ENCODE data around the gene IGSF22. TPM values are rescaled to one million over a fixed set of nuclear protein-coding genes. Genes with fewer than 3 reads are reported as not detected.
A peak's percentile ranks its signal among the peaks of the same experiment; 100 is the strongest.

IGSF22 gene
- polyA plus RNA-seq, 1 donor from 2014 or later = 0.68 TPM

DNA sequence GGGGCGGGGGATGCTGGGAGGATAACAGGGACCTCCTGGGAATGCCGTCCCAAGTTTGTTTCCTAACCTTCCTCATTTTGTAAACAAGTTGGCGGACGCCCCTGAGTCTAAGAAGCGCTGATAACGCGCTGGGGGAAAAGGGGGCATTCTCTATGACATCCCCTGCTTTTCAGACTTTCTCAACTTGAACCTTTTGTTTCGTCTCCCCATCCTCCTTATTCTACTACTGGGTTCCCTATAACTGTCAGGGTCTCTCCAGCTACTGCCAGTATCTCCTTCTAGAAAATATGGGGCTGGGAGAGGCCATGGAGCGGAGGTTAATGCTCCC is 26.8 kb downstream of the IGSF22 start:
- peak overlapping the region; percentile 87 for H3K9ac ChIP-seq (ENCODE audit: low read length)
- no peaks in the 10 kb centered on the region for H3K9me2 ChIP-seq (ENCODE audit: insufficient read depth, low read length)
- H3K27me3 ChIP-seq (ENCODE audit: insufficient read depth, low read depth, low read length) = no peaks in the 10 kb centered on the region
- H3K4me2 ChIP-seq (ENCODE audit: low read length) = peak overlapping the region; percentile 58
- no peaks in the 10 kb centered on the region for H4K20me1 ChIP-seq (ENCODE audit: insufficient read depth)
- peak overlapping the region; percentile 85 for H3K4me3 ChIP-seq (ENCODE audit: low read length)
- H3K27ac ChIP-seq (ENCODE audit: low read length) = no peak overlapping the region
- no peaks in the 10 kb centered on the region for H3K79me2 ChIP-seq (replicated peaks; ENCODE audit: insufficient read depth, low read length)
- H2AFZ ChIP-seq (ENCODE audit: low read depth, low read length) = peak overlapping the region; percentile 56
- H3K36me3 ChIP-seq (ENCODE audit: insufficient read depth, low read length) = no peaks in the 10 kb centered on the region
- no peaks in the 10 kb centered on the region for H3F3A ChIP-seq (ENCODE audit: insufficient read depth, low read length, poor library complexity, severe bottlenecking)
- TF ChIP-seq TAF1 (IDR thresholded peaks at IDR 0.05; ENCODE audit: low read depth) (no peak), RAD21 (conservative IDR thresholded peaks at IDR 0.05) (no peak), EZH2 (IDR thresholded peaks at IDR 0.05; ENCODE audit: borderline replicate concordance, insufficient read depth, low read length, poor library complexity, severe bottlenecking) (no peak), POLR2AphosphoS5 (IDR thresholded peaks at IDR 0.05) (no peak), REST (IDR thresholded peaks at IDR 0.05; ENCODE audit: borderline replicate concordance) (no peak), CTCF (IDR thresholded peaks at IDR 0.05; ENCODE audit: poor library complexity, severe bottlenecking) (no peak), MXI1 (conservative IDR thresholded peaks at IDR 0.05; ENCODE audit: poor library complexity, severe bottlenecking) (no peak), SMC3 (conservative IDR thresholded peaks at IDR 0.05; ENCODE audit: poor library complexity) (no peak), EP300 (conservative IDR thresholded peaks at IDR 0.05; ENCODE audit: poor library complexity, severe bottlenecking) (no peak)
- H3K9me3 ChIP-seq (ENCODE audit: low read length) = no peaks in the 10 kb centered on the region

DNA sequence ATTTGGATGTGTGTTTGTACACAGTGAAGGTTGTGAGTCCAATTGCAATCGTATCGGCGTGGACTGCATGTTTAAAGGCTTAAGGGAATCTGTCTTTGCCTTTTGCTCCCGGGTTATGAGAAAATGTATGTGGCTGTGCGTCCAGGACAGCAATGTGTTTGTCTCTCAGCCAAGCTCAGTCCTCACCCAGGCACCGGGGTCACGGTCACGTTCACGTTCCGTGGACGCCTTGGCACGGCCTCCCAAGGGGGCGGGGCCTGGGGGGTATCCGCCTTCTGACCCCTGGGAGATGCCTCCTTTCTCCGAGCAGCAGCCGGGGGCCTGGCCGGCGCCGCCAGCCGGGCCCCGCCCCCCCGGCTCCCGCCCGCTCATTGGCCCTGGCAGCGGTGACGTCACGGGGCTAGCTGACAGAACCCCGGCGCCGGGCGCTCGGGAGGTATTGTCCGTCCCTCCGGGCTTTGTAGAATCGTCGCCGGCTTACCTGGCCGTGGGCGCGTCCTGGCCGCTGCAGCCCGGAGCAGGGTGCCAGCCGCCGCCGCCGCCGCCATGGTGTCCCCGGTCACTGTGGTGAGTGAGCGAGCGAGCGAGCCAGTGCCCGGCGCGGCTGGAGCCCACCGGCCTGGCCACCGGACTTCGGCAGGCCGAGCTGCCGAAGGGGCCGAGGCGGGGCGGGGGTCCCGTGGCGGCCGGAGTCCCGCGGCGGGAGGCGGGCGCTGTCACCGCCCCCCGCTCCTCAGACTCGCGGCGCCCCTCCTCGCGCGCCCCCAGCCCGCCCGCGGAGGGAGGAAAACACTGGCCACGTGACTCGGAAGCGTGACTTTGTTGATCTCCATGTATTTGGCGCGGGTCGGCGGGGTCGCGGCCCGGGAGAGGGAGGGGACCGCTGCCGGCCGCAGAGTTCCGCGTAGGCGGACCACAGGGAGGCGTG is 27.4 kb downstream of the IGSF22 start, which contains the start of gene TMEM86A:
TSS of gene TMEM86A (plus strand) at position 439 of the 928 bp plus-strand sequence. CDS start at position 547, 108 bp downstream.
- Histone ChIP-seq H3K27ac (ENCODE audit: low read length) (peak within 1 kb of the TSS; percentile 54), H3K9me2 (ENCODE audit: insufficient read depth, low read length) (no peaks in the 10 kb centered on the region), H4K20me1 (ENCODE audit: insufficient read depth) (no peaks in the 10 kb centered on the region), H3K27me3 (ENCODE audit: insufficient read depth, low read depth, low read length) (no peaks in the 10 kb centered on the region), H3K79me2 (replicated peaks; ENCODE audit: insufficient read depth, low read length) (no peaks in the 10 kb centered on the region), H3K4me2 (ENCODE audit: low read length) (peak within 1 kb of the TSS; percentile 62), H3K9ac (ENCODE audit: low read length) (peak within 1 kb of the TSS; percentile 87), H2AFZ (ENCODE audit: low read depth, low read length) (peak within 1 kb of the TSS; percentile 83), H3K36me3 (ENCODE audit: insufficient read depth, low read length) (no peaks in the 10 kb centered on the region), H3K9me3 (ENCODE audit: low read length) (no peaks in the 10 kb centered on the region), H3F3A (ENCODE audit: insufficient read depth, low read length, poor library complexity, severe bottlenecking) (no peaks in the 10 kb centered on the region), H3K4me3 (ENCODE audit: low read length) (peak within 1 kb of the TSS; percentile 85)
- TF ChIP-seq MXI1 (conservative IDR thresholded peaks at IDR 0.05; ENCODE audit: poor library complexity, severe bottlenecking) = peak; percentile 93
- TF ChIP-seq EP300 (conservative IDR thresholded peaks at IDR 0.05; ENCODE audit: poor library complexity, severe bottlenecking) = peak; percentile 11
- peak; percentile 84 for TF ChIP-seq POLR2AphosphoS5 (IDR thresholded peaks at IDR 0.05)
- no peak for TF ChIP-seq TAF1 (IDR thresholded peaks at IDR 0.05; ENCODE audit: low read depth)
- TF ChIP-seq REST (IDR thresholded peaks at IDR 0.05; ENCODE audit: borderline replicate concordance) = peak; percentile 73
- TF ChIP-seq RAD21 (conservative IDR thresholded peaks at IDR 0.05) = peak; percentile 38
- no peak for TF ChIP-seq CTCF (IDR thresholded peaks at IDR 0.05; ENCODE audit: poor library complexity, severe bottlenecking)
- TF ChIP-seq SMC3 (conservative IDR thresholded peaks at IDR 0.05; ENCODE audit: poor library complexity) = no peak
